NB4 (cell line): ENCODE data around the gene C22orf15.

Source experiments
- MYC ChIP-seq: IDR thresholded peaks from 2 replicates; pipeline ENCODE4 v1.6.1; 2011; ENCODE audit warnings: low read depth, low read length
- TF ChIP-seq, protein P1 (sequence below): IDR thresholded peaks from one replicate; pipeline ENCODE4 v1.5.1; 2012; ENCODE audit warnings: low read depth, low read length

- TF ChIP-seq, protein P1, sequence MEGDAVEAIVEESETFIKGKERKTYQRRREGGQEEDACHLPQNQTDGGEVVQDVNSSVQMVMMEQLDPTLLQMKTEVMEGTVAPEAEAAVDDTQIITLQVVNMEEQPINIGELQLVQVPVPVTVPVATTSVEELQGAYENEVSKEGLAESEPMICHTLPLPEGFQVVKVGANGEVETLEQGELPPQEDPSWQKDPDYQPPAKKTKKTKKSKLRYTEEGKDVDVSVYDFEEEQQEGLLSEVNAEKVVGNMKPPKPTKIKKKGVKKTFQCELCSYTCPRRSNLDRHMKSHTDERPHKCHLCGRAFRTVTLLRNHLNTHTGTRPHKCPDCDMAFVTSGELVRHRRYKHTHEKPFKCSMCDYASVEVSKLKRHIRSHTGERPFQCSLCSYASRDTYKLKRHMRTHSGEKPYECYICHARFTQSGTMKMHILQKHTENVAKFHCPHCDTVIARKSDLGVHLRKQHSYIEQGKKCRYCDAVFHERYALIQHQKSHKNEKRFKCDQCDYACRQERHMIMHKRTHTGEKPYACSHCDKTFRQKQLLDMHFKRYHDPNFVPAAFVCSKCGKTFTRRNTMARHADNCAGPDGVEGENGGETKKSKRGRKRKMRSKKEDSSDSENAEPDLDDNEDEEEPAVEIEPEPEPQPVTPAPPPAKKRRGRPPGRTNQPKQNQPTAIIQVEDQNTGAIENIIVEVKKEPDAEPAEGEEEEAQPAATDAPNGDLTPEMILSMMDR, result no peak
- TF ChIP-seq MYC, result no peak
Measured at GRCh38 chr22:23779083-23779482, 16.3 kb downstream of the C22orf15 start.
